Suprapubic skin (tissue), 4 donors: ENCODE measurements around the gene SLC38A10. TPM values are rescaled to one million over a fixed set of nuclear protein-coding genes. Genes with fewer than 3 reads are reported as not detected.

Experiments
- DNase-seq, 2 donors: peaks; one replicate each; pipeline ENCODE4 v3.0.0-alpha.2; 2019; ENCODE audit warnings: low spot score in 2 of 2
- H3K27ac ChIP-seq: fragments of 200-600 bp; sonication (generic); one replicate; pipeline ENCODE4 v1.5.1; 2019
- H3K27me3 ChIP-seq: fragments of 200-600 bp; sonication (generic); one replicate; pipeline ENCODE4 v1.5.1; 2019
- H3K36me3 ChIP-seq: fragments of 200-600 bp; sonication (generic); one replicate; pipeline ENCODE4 v1.5.1; 2019
- H3K4me1 ChIP-seq: fragments of 200-600 bp; sonication (generic); one replicate; pipeline ENCODE4 v1.5.1; 2019
- H3K4me3 ChIP-seq: fragments of 200-600 bp; sonication (generic); one replicate; pipeline ENCODE4 v1.5.1; 2019; ENCODE audit warnings: mild to moderate bottlenecking
- H3K9me3 ChIP-seq: fragments of 200-600 bp; sonication (generic); one replicate; pipeline ENCODE4 v1.5.1; 2019
- EP300 ChIP-seq: sonication (generic); formaldehyde crosslinking; IDR thresholded peaks from one replicate; pipeline ENCODE4 v1.6.1; 2017; ENCODE audit warnings: antibody characterized with exemption
- POLR2A ChIP-seq, 2 donors: fragments of 450-650 bp; IDR thresholded peaks; one replicate each; pipeline ENCODE4 v1.6.1; 2017; ENCODE audit warnings: antibody characterized with exemption in 2 of 2, mild to moderate bottlenecking in 2 of 2, moderate library complexity in 2 of 2
- POLR2AphosphoS5 ChIP-seq, 3 donors: sonication (generic); formaldehyde crosslinking; IDR thresholded peaks; one replicate each; pipeline ENCODE4 v1.6.1; 2017; ENCODE audit warnings: antibody characterized with exemption in 3 of 3
- WGBS: methylation state at CpG from one replicate; pipeline ENCODE4 v1.1.5; 2018; 5-methylcytosine and 5-hydroxymethylcytosine counted together
- total RNA-seq, 4 donors: library from RNA; depleted of rRNA; stranded (reverse); fragments of >200 nt; gene quantifications; one replicate each; pipeline ENCODE4 v1.1.0, GENCODE V29; 2016
- TF ChIP-seq, protein P1 (sequence below), 2 donors: fragments of 200-600 bp in 1 of 2; fragments of 450-650 bp in 1 of 2; sonication (generic) in 1 of 2; IDR thresholded peaks; one replicate each; pipeline ENCODE4 v1.5.1; 2016 to 2019; ENCODE audit warnings: antibody characterized with exemption in 2 of 2, mild to moderate bottlenecking in 1 of 2, moderate library complexity in 1 of 2

The SLC38A10 gene
- total RNA-seq, 4 donors from 2014 or later = 48.5 to 84.9 (median 69.4) TPM

DNA sequence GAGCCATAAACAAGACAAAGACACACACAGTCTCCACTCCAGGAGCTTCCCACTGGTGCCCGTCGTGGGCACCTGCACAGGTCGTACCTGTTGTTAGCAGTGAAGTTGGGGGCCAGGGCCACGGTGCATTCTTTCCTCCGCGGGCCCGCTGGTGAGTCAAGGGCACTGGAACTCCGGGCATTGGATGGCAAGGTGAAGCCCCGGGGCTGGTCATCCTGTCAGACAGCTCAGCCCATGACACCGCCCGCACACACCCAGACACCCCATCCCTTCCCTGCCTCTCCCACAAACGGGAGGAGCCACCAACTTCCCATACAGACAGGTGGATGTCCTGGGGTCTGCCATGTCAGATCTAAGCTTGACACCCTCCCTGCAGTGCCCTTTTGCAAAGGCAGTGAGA lies 88.5 kb downstream of the SLC38A10 start:
- no peak overlapping the region for H3K27ac ChIP-seq
- H3K27me3 ChIP-seq = no peaks in the 10 kb centered on the region
- no peak overlapping the region for H3K4me3 ChIP-seq
- H3K9me3 ChIP-seq = no peaks in the 10 kb centered on the region
- DNase-seq = no peak
- no peaks in the 10 kb centered on the region for H3K4me1 ChIP-seq
- peaks cover 12% of the 10 kb centered on the region for H3K36me3 ChIP-seq
- 91% methylated on average over 12 of the region's 12 CpGs for WGBS
- TF ChIP-seq EP300 (no peak), POLR2AphosphoS5 (IDR thresholded peaks at IDR 0.05) (no peak), POLR2A (IDR thresholded peaks at IDR 0.05) (no peak)
- TF ChIP-seq, protein P1, sequence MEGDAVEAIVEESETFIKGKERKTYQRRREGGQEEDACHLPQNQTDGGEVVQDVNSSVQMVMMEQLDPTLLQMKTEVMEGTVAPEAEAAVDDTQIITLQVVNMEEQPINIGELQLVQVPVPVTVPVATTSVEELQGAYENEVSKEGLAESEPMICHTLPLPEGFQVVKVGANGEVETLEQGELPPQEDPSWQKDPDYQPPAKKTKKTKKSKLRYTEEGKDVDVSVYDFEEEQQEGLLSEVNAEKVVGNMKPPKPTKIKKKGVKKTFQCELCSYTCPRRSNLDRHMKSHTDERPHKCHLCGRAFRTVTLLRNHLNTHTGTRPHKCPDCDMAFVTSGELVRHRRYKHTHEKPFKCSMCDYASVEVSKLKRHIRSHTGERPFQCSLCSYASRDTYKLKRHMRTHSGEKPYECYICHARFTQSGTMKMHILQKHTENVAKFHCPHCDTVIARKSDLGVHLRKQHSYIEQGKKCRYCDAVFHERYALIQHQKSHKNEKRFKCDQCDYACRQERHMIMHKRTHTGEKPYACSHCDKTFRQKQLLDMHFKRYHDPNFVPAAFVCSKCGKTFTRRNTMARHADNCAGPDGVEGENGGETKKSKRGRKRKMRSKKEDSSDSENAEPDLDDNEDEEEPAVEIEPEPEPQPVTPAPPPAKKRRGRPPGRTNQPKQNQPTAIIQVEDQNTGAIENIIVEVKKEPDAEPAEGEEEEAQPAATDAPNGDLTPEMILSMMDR (IDR thresholded peaks at IDR 0.05) = no peak

DNA sequence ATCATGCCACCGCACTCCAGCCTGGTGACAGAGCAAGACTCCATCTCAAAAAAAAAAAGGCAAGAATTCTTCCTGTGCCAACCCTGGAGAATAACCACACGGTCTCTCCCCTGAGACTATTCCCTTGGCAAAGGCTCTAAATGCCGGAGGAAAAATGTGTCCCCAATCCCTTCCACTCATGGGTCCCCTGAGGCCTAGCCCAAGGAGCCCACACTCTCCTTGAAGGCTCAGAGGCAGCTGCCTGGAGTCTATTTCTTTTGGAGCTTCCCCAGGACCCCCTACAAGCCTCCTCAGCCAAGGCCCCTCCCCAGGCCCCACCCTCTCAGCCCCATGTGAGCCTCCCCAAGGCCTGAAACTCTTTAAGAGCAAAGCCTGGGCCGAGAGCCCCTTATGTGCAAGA lies 88.9 kb downstream of the SLC38A10 start:
- Histone ChIP-seq H3K4me1 (no peaks in the 10 kb centered on the region), H3K9me3 (no peaks in the 10 kb centered on the region), H3K27me3 (no peaks in the 10 kb centered on the region), H3K4me3 (no peak overlapping the region), H3K36me3 (peaks cover 12% of the 10 kb centered on the region), H3K27ac (no peak overlapping the region)
- no peak for TF ChIP-seq POLR2AphosphoS5 (IDR thresholded peaks at IDR 0.05)
- TF ChIP-seq EP300 = no peak
- TF ChIP-seq, protein P1 (IDR thresholded peaks at IDR 0.05) = no peak
- TF ChIP-seq POLR2A (IDR thresholded peaks at IDR 0.05) = no peak
- no peak for DNase-seq
- 78% methylated on average over 4 of the region's 4 CpGs for WGBS

DNA sequence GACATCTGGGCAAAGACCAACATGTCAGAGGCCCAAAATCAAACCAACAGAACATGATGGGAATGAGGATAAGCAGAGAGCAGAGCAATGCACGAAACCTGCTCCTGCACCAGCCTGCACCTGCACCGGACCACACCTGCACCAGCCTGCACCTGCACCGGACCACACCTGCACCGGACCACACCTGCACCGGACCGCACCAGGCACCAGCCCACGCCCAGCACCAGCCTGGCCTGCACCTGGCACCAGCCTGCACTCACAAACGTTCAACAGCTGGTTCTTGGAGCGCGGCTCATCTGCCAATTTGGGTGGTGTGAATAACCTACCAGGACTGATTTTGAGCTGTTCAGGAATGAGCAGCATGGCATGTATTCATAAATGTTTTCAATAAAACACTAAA lies 90.5 kb downstream of the SLC38A10 start:
- no peak for DNase-seq
- Histone ChIP-seq H3K36me3 (peaks cover 12% of the 10 kb centered on the region), H3K27me3 (no peaks in the 10 kb centered on the region), H3K4me1 (no peaks in the 10 kb centered on the region), H3K4me3 (no peak overlapping the region), H3K27ac (no peak overlapping the region), H3K9me3 (no peaks in the 10 kb centered on the region)
- TF ChIP-seq, protein P1 (IDR thresholded peaks at IDR 0.05) = no peak
- 38% methylated on average over 3 of the region's 10 CpGs for WGBS

DNA sequence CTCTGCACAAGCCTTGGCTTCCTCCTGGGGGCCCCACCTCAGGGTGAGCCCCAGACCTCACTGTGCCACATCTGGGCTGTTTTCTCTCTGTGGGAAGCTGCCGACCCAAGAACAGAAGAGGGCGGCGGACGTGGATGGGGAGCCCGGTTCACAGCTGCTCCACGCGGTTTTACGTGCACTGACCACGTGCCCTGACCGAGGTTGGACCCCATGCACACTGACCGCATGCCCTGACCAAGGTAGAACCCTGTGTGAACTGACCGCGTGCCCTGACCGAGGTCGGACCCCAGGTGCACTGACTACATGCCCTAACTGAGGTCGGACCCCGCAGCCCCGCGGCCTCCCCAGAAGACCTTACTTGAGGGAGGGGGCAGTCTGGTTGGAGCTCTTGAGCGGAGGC lies 92.0 kb downstream of the SLC38A10 start:
- H3K27me3 ChIP-seq = no peaks in the 10 kb centered on the region
- no peaks in the 10 kb centered on the region for H3K9me3 ChIP-seq
- 90% methylated on average over 9 of the region's 20 CpGs for WGBS
- TF ChIP-seq POLR2A (IDR thresholded peaks at IDR 0.05) (no peak), EP300 (no peak), POLR2AphosphoS5 (IDR thresholded peaks at IDR 0.05) (no peak)
- TF ChIP-seq, protein P1 (IDR thresholded peaks at IDR 0.05) = no peak
- no peak for DNase-seq
- no peak overlapping the region for H3K27ac ChIP-seq
- H3K36me3 ChIP-seq = peaks cover 21% of the 10 kb centered on the region
- H3K4me3 ChIP-seq = no peak overlapping the region
- no peaks in the 10 kb centered on the region for H3K4me1 ChIP-seq

DNA sequence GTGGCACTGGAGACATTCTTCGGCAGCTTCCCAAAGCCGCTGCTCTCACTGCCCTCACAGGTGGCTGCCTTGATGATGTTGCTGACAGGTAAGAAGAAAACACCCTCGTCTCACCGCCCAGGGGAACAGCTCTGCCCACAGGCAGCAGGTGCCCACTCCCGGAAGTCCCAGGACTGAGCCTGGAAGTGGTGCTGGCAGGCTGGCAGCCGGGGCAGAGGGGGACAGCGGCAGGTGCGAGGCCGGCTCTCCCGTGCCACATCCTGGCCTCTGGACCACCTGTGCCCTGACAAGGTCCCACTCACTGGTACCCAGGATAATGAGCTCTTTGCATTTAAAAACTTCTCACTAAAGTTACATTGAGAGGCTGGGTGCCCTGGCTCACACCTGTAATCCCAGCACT lies 92.8 kb downstream of the SLC38A10 start:
- H3K9me3 ChIP-seq = no peaks in the 10 kb centered on the region
- no peaks in the 10 kb centered on the region for H3K4me1 ChIP-seq
- 98% methylated on average over 5 of the region's 10 CpGs for WGBS
- H3K27ac ChIP-seq = no peak overlapping the region
- peaks cover 26% of the 10 kb centered on the region for H3K36me3 ChIP-seq
- H3K4me3 ChIP-seq = no peak overlapping the region
- DNase-seq = no peak
- TF ChIP-seq EP300 (no peak), POLR2A (IDR thresholded peaks at IDR 0.05) (no peak), POLR2AphosphoS5 (IDR thresholded peaks at IDR 0.05) (no peak)
- TF ChIP-seq, protein P1 (IDR thresholded peaks at IDR 0.05) = no peak
- H3K27me3 ChIP-seq = no peaks in the 10 kb centered on the region
